Medulla oblongata (tissue), 1 donor: ENCODE measurements around the gene TMEM53.

Experiments used
- DNase-seq: peaks from one replicate; pipeline ENCODE4 v3.0.0-alpha.2; 2015; ENCODE audit errors: extremely low spot score

TMEM53 gene

DNA sequence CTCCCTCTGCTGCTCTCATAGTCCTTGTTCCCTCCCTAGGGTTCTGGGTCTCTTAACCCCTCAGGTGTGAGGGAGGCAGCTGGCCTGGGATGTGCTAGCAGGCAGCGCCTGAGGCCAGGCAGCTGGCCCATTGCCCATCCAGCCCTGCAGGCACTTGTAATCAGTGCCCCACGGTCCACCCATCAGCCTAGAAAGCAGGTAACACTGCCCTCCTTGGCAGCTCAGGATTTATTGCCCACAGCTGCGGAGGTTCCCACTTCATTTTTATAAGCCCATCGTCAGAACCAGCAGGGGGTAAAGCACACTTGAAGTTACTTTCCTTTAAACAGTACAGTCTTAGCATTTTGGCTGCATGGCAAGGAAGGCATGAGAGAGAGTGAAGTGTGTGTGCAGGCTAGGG lies 70.6 kb downstream of the TMEM53 start:
- DNase-seq = no peak
